GM12878 (cell line): ENCODE data around the gene CDC42EP1. TPM values are rescaled to one million over a fixed set of nuclear protein-coding genes. Genes with fewer than 3 reads are reported as not detected.

Experiments used
- ATAC-seq: fragments of 200-7000 bp; cut with Tn5 transposase; 3 replicates; pipeline ENCODE4 v1.9.1; 2020; ENCODE audit warnings: mild to moderate bottlenecking, moderate library complexity
- BruUV-seq: library from RNA; stranded (reverse); fragments of 400-500 nt; replicated peaks from 2 replicates; lab custom pipeline; 2021; lab: Mats Ljungman, UMichigan
- CTCF ChIA-PET: fragments of 300-600 bp; sonication (Branson Sonifier 250); formaldehyde crosslinking; extraction: SDS; loops from one replicate; lab custom pipeline; 2021; ENCODE audit warnings: inconsistent platforms; lab: Yijun Ruan, JAX
- POLR2A ChIA-PET: fragments of 350-600 bp; formaldehyde crosslinking; extraction: SDS; loops from one replicate; lab custom pipeline; 2021; ENCODE audit warnings: inconsistent platforms; lab: Charles Lee
- RAD21 ChIA-PET: fragments of 300-600 bp; sonication (Branson Sonifier 250); formaldehyde crosslinking; loops from one replicate; lab custom pipeline; 2023; ENCODE audit warnings: antibody characterized with exemption; ENCODE audit not compliant: unreplicated experiment; lab: Charles Lee
- SMC1A ChIA-PET: fragments of 300-600 bp; sonication (Branson Sonifier 250); formaldehyde crosslinking; loops from one replicate; lab custom pipeline; 2023; ENCODE audit not compliant: unreplicated experiment, uncharacterized antibody; lab: Charles Lee
- DNase-seq: peaks from one replicate; pipeline ENCODE4 v3.0.0-alpha.2; 2011; ENCODE audit warnings: low read depth, low spot score
- FAIRE-seq: peaks from 3 replicates; lab custom pipeline; 2011; peaks lifted over from hg19 to GRCh38; lab: Jason Lieb, UNC
- H2AFZ ChIP-seq: 2 replicates; pipeline ENCODE4 v1.6.0; 2011; ENCODE audit warnings: low read depth, low read length, control low read depth; ENCODE audit not compliant: control insufficient read depth
- H3K27ac ChIP-seq: 2 replicates; pipeline ENCODE4 v1.5.1; 2011; ENCODE audit warnings: control low read depth; ENCODE audit not compliant: control insufficient read depth, insufficient read depth
- H3K27me3 ChIP-seq, 2 experiments: replicated peaks in 1 of 2; 2 replicates each; pipeline versions ENCODE4 v1.6.0 to v1.6.1; 2011; ENCODE audit warnings: low read length in 1 of 2; ENCODE audit not compliant: control insufficient read depth in 2 of 2, insufficient read depth in 2 of 2
- H3K36me3 ChIP-seq, 2 experiments: 2 replicates each; pipeline ENCODE4 v1.5.1; 2011; ENCODE audit warnings: low read length in 1 of 2; ENCODE audit not compliant: control insufficient read depth in 2 of 2, insufficient read depth in 2 of 2
- H3K4me1 ChIP-seq: 2 replicates; pipeline ENCODE4 v1.6.1; 2011; ENCODE audit warnings: mild to moderate bottlenecking, low read length, moderate library complexity, mixed read lengths; ENCODE audit not compliant: control insufficient read depth, insufficient read depth
- H3K4me2 ChIP-seq: 2 replicates; pipeline ENCODE4 v1.6.0; 2011; ENCODE audit warnings: control low read depth; ENCODE audit not compliant: control insufficient read depth, insufficient read depth
- H3K4me3 ChIP-seq: fragments of 200-600 bp; sonication (generic); 2 replicates; pipeline ENCODE4 v1.5.1; 2016
- H3K79me2 ChIP-seq: 2 replicates; pipeline ENCODE4 v1.6.0; 2011; ENCODE audit warnings: low read length; ENCODE audit not compliant: control insufficient read depth, insufficient read depth
- H3K9ac ChIP-seq: 2 replicates; pipeline ENCODE4 v1.8.0; 2011; ENCODE audit warnings: low read length, control low read depth, mixed read lengths; ENCODE audit not compliant: control insufficient read depth, insufficient read depth
- H3K9me3 ChIP-seq: replicated peaks from 3 replicates; pipeline ENCODE4 v1.5.1; 2011; ENCODE audit warnings: mild to moderate bottlenecking, low read length; ENCODE audit not compliant: control insufficient read depth, insufficient read depth
- H4K20me1 ChIP-seq: 2 replicates; pipeline ENCODE4 v1.6.0; 2011; ENCODE audit not compliant: control insufficient read depth, insufficient read depth
- BMI1 ChIP-seq: fragments of 450-650 bp; IDR thresholded peaks from 2 replicates; pipeline ENCODE4 v1.6.1; 2016; ENCODE audit warnings: mild to moderate bottlenecking, moderate library complexity, borderline replicate concordance
- CHD1 ChIP-seq: IDR thresholded peaks from 2 replicates; pipeline ENCODE4 v1.6.1; 2012; ENCODE audit warnings: low read depth, low read length, improper control_type of control experiment
- EZH2 ChIP-seq: IDR thresholded peaks from 2 replicates; pipeline ENCODE4 v1.6.1; 2012; ENCODE audit warnings: low read depth, mild to moderate bottlenecking, control low read depth, inconsistent platforms, low read length, borderline replicate concordance; ENCODE audit not compliant: control insufficient read depth
- FOXK2 ChIP-seq: fragments of 450-650 bp; IDR thresholded peaks from 2 replicates; pipeline ENCODE4 v1.6.1; 2017; ENCODE audit warnings: mild to moderate bottlenecking, moderate library complexity
- MTA3 ChIP-seq: IDR thresholded peaks from 2 replicates; pipeline ENCODE4 v1.6.1; 2012; ENCODE audit warnings: low read length, inconsistent platforms, borderline replicate concordance
- NBN ChIP-seq: fragments of 450-650 bp; IDR thresholded peaks from 2 replicates; pipeline ENCODE4 v1.6.1; 2016
- NR2F1 ChIP-seq: fragments of 450-650 bp; conservative IDR thresholded peaks from 2 replicates; pipeline ENCODE4 v1.6.1; 2017; ENCODE audit warnings: mild to moderate bottlenecking
- NRF1 ChIP-seq: conservative IDR thresholded peaks from 2 replicates; pipeline ENCODE4 v1.6.1; 2011; ENCODE audit warnings: mild to moderate bottlenecking, low read depth, low read length, improper control_type of control experiment
- POLR2A ChIP-seq: IDR thresholded peaks from 2 replicates; pipeline ENCODE4 v1.6.1; 2011; ENCODE audit warnings: low read depth, mild to moderate bottlenecking, low read length
- POU2F2 ChIP-seq: IDR thresholded peaks from 3 replicates; pipeline ENCODE4 v1.6.1; 2011; ENCODE audit warnings: low read depth, mild to moderate bottlenecking, low read length, borderline replicate concordance
- RUNX3 ChIP-seq: IDR thresholded peaks from 2 replicates; pipeline ENCODE4 v1.6.1; 2012; ENCODE audit warnings: low read length, inconsistent platforms
- SIN3A ChIP-seq: IDR thresholded peaks from 2 replicates; pipeline ENCODE4 v1.6.1; 2012; ENCODE audit warnings: low read depth, low read length, improper control_type of control experiment
- SMAD5 ChIP-seq: IDR thresholded peaks from 2 replicates; pipeline ENCODE4 v1.6.1; 2016; ENCODE audit warnings: antibody characterized with exemption, low read depth
- SMC3 ChIP-seq: IDR thresholded peaks from 2 replicates; pipeline ENCODE4 v1.6.1; 2011; ENCODE audit warnings: low read length, improper control_type of control experiment, borderline replicate concordance
- SREBF2 ChIP-seq: IDR thresholded peaks from 2 replicates; pipeline ENCODE4 v1.6.1; 2012; ENCODE audit warnings: mild to moderate bottlenecking, low read length
- TCF7 ChIP-seq: IDR thresholded peaks from 2 replicates; pipeline ENCODE4 v1.6.1; 2014; ENCODE audit warnings: antibody characterized with exemption, borderline replicate concordance
- WGBS: methylation state at CpG from one replicate; pipeline ENCODE4 v1.1.6; 2016; ENCODE audit warnings: low lambda C conversion rate; ENCODE audit not compliant: insufficient replicate concordance, insufficient coverage; ENCODE audit errors: missing lambda C conversion rate; 5-methylcytosine and 5-hydroxymethylcytosine counted together
- in situ Hi-C: fragments of 300-500 bp; cut with MboI; formaldehyde crosslinking; loops from 9 replicates; pipeline ENCODE4 v1.14.3; 2018; ENCODE audit warnings: mixed read lengths
- intact Hi-C: fragments of 100-400 bp; cut with micrococcal nuclease; formaldehyde crosslinking; loops from one replicate; pipeline ENCODE4 v1.14.2; 2022; ENCODE audit not compliant: unreplicated experiment
- polyA plus RNA-seq, 11 experiments: library from polyadenylated mRNA; depleted of rRNA in 4 of 11; unstranded in 6 of 11; stranded (reverse) in 5 of 11; fragments of >200 nt; fragmentation: Nextera tagmentation in 4 of 11; fragmentation: Illumina TruSeq in 1 of 11; extraction: Ambion mirVana in 4 of 11; extraction: Trizol in 1 of 11; gene quantifications; 1 replicate in 1 of 11; 2 replicates in 10 of 11; pipeline versions ENCODE4 v1.2.1 to v1.2.3, GENCODE V29; 2011 to 2016; ENCODE audit warnings: inconsistent platforms in 2 of 11, missing spikeins in 2 of 11, low read depth in 1 of 11
- total RNA-seq, 4 experiments: library from RNA; depleted of rRNA in 3 of 4; stranded (reverse); fragments of >200 nt in 3 of 4; fragmentation: Illumina TruSeq in 1 of 4; extraction: Trizol in 1 of 4; gene quantifications; 2 replicates each; pipeline versions ENCODE4 v1.2.1 to v1.2.3, GENCODE V29; 2013 to 2021
- TF ChIP-seq, protein P1 (sequence below): fragments of 450-650 bp; formaldehyde crosslinking; IDR thresholded peaks from 2 replicates; pipeline ENCODE4 v1.5.0; 2022; ENCODE audit warnings: mild to moderate bottlenecking, missing genetic modification characterization
- TF ChIP-seq, protein P2 (sequence below): fragments of 450-650 bp; IDR thresholded peaks from 2 replicates; pipeline ENCODE4 v1.6.1; 2016; ENCODE audit warnings: mild to moderate bottlenecking

Gene CDC42EP1
- total and polyA plus RNA-seq, 10 of the 15 experiments (the other 5 are each of a cell fraction or from before 2014, with no cell fraction given), result 0.04 to 0.33 (median 0.09) TPM; not detected in 7

DNA sequence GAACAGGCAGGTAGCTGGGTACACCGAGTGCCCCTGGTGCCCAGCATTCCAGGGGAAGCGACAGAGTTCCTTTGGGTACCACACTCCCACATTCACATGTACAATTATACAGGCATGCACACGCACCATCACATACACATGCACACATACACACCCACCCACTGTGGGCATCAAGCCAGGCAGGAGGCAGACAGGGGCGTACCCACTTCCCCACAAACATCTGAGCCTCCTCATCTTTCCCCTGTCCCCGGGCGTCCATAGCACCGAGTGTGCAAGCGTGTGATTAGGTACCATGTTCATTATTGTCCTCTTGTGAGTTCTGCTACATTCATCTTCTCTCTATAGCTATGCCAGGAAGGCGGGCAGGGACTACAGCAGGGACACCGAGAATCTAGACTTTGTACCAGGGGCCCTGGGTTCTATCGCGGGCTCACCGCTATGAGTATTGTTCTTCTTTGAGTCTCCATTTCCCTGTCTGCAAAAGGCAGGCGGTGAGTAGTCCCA, 39.0 kb upstream of the CDC42EP1 start:
- no peak overlapping the region for H3K9ac ChIP-seq
- H2AFZ ChIP-seq, result no peak overlapping the region
- SMC1A ChIA-PET, result interaction anchor here (0.7 kb wide), 1 partner anchor 12 kb away, joined by 4 read pairs; no protein-coding TSS in a partner anchor
- H3K4me1 ChIP-seq, result no peaks in the 10 kb centered on the region
- in situ Hi-C loops, result no loop called here
- no peak for FAIRE-seq
- WGBS, result 56% methylated on average over 13 of the region's 14 CpGs
- H3K79me2 ChIP-seq, result no peaks in the 10 kb centered on the region
- no peak for TF ChIP-seq TCF7
- no peak for TF ChIP-seq RUNX3
- no peak for TF ChIP-seq BMI1
- TF ChIP-seq CHD1, result no peak
- TF ChIP-seq MTA3, result no peak
- TF ChIP-seq, protein P1, sequence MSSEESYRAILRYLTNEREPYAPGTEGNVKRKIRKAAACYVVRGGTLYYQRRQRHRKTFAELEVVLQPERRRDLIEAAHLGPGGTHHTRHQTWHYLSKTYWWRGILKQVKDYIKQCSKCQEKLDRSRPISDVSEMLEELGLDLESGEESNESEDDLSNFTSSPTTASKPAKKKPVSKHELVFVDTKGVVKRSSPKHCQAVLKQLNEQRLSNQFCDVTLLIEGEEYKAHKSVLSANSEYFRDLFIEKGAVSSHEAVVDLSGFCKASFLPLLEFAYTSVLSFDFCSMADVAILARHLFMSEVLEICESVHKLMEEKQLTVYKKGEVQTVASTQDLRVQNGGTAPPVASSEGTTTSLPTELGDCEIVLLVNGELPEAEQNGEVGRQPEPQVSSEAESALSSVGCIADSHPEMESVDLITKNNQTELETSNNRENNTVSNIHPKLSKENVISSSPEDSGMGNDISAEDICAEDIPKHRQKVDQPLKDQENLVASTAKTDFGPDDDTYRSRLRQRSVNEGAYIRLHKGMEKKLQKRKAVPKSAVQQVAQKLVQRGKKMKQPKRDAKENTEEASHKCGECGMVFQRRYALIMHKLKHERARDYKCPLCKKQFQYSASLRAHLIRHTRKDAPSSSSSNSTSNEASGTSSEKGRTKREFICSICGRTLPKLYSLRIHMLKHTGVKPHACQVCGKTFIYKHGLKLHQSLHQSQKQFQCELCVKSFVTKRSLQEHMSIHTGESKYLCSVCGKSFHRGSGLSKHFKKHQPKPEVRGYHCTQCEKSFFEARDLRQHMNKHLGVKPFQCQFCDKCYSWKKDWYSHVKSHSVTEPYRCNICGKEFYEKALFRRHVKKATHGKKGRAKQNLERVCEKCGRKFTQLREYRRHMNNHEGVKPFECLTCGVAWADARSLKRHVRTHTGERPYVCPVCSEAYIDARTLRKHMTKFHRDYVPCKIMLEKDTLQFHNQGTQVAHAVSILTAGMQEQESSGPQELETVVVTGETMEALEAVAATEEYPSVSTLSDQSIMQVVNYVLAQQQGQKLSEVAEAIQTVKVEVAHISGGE, result no peak
- no peak for TF ChIP-seq NRF1
- no peak for TF ChIP-seq SREBF2
- TF ChIP-seq SMAD5, result no peak
- no peak for TF ChIP-seq EZH2
- no peak for TF ChIP-seq POU2F2
- no peak for TF ChIP-seq NR2F1
- TF ChIP-seq, protein P2, sequence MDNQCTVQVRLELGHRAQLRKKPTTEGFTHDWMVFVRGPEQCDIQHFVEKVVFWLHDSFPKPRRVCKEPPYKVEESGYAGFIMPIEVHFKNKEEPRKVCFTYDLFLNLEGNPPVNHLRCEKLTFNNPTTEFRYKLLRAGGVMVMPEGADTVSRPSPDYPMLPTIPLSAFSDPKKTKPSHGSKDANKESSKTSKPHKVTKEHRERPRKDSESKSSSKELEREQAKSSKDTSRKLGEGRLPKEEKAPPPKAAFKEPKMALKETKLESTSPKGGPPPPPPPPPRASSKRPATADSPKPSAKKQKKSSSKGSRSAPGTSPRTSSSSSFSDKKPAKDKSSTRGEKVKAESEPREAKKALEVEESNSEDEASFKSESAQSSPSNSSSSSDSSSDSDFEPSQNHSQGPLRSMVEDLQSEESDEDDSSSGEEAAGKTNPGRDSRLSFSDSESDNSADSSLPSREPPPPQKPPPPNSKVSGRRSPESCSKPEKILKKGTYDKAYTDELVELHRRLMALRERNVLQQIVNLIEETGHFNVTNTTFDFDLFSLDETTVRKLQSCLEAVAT, result no peak
- no peak for TF ChIP-seq FOXK2
- TF ChIP-seq SIN3A, result no peak
- TF ChIP-seq NBN, result no peak
- no peak for TF ChIP-seq SMC3
- no peak for TF ChIP-seq POLR2A
- TF ChIP-seq, all 136 proteins: peak for 0
- peaks cover 7 to 11% of the 10 kb centered on the region in 2 experiments; a peak in 3 of 4 replicates for H3K27me3 ChIP-seq
- no peak overlapping the region for H3K4me3 ChIP-seq
- no peak for ATAC-seq
- CTCF ChIA-PET, result interaction anchor here (1.3 kb wide), 2 partner anchors 17 to 49 kb away, joined by 3 read pairs; no protein-coding TSS in a partner anchor
- H3K9me3 ChIP-seq, result no peaks in the 10 kb centered on the region
- no peak for DNase-seq
- RAD21 ChIA-PET, result no interaction called here
- POLR2A ChIA-PET, result no interaction called here
- H3K27ac ChIP-seq, result no peak overlapping the region
- no TSS peak for BruUV-seq
- H4K20me1 ChIP-seq, result no peaks in the 10 kb centered on the region
- H3K36me3 ChIP-seq, result no peaks in the 10 kb centered on the region
- intact Hi-C loops, result no loop called here
- no peak overlapping the region for H3K4me2 ChIP-seq
